T-cell (primary cell): Measurements from ENCODE around the gene ABHD6. TPM values are rescaled to one million over a fixed set of nuclear protein-coding genes. Genes with fewer than 3 reads are reported as not detected.
"Not testable (repeated sequence)": the region's sequence is repeated elsewhere in the genome, so short reads cannot be mapped to it uniquely, and the experiment has no call there.

Experiments used
- ATAC-seq, 4 experiments: fragments of 200-7000 bp in 3 of 4; fragments of 150-1000 bp in 1 of 4; cut with Tn5 transposase; replicated peaks in 1 of 4; 1 replicate in 3 of 4; 2 replicates in 1 of 4; pipeline ENCODE4 v1.10.0; 2021; ENCODE audit warnings: moderate library complexity in 3 of 4, mild to moderate bottlenecking in 2 of 4, moderate number of reproducible peaks in 1 of 4
- CTCF ChIA-PET, 2 donors: fragments of 300-600 bp; sonication (Branson Sonifier 250); formaldehyde crosslinking; loops; one replicate each; lab custom pipeline; 2022; ENCODE audit warnings: antibody characterized with exemption in 2 of 2; lab: Charles Lee
- POLR2A ChIA-PET, 2 donors: fragments of 300-600 bp; sonication (Branson Sonifier 250); formaldehyde crosslinking; loops; one replicate each; lab custom pipeline; 2022; ENCODE audit warnings: antibody characterized with exemption in 2 of 2; lab: Charles Lee
- DNase-seq, 35 experiments: peaks; one replicate each; pipeline versions ENCODE4 v3.0.0 to v3.0.0-alpha.2; 2013 to 2023
- H3K27ac ChIP-seq: one replicate; pipeline ENCODE4 v1.5.1; 2013; ENCODE audit warnings: low read length
- H3K27me3 ChIP-seq, 2 experiments: replicated peaks in 1 of 2; 1 replicate in 1 of 2; 2 replicates in 1 of 2; pipeline versions ENCODE4 v1.6.1 to v1.7.0; 2013; ENCODE audit warnings: low read length in 1 of 2, mixed read lengths in 1 of 2; ENCODE audit not compliant: control insufficient read depth in 2 of 2, insufficient read depth in 2 of 2; ENCODE audit errors: extremely low read depth in 1 of 2
- H3K36me3 ChIP-seq, 2 donors: 1 replicate in 1 of 2; 2 replicates in 1 of 2; pipeline versions ENCODE4 v1.6.1 to v1.7.0; 2013; ENCODE audit warnings: low read length in 1 of 2; ENCODE audit not compliant: control insufficient read depth in 2 of 2, insufficient read depth in 1 of 2; ENCODE audit errors: extremely low read depth in 1 of 2
- H3K4me1 ChIP-seq, 2 experiments: 1 replicate in 1 of 2; 2 replicates in 1 of 2; pipeline versions ENCODE4 v1.6.1 to v1.7.0; 2013; ENCODE audit warnings: low read length in 2 of 2, mixed read lengths in 1 of 2; ENCODE audit not compliant: insufficient read depth in 2 of 2, control insufficient read depth in 1 of 2; ENCODE audit errors: extremely low read depth in 1 of 2
- H3K4me3 ChIP-seq, 2 donors: 1 replicate in 1 of 2; 2 replicates in 1 of 2; pipeline versions ENCODE4 v1.5.1 to v1.7.0; 2013; ENCODE audit warnings: mild to moderate bottlenecking in 2 of 2, low read length in 1 of 2, moderate library complexity in 1 of 2; ENCODE audit not compliant: control insufficient read depth in 1 of 2; ENCODE audit errors: extremely low read depth in 1 of 2
- H3K9me3 ChIP-seq: 2 replicates; pipeline ENCODE4 v1.7.0; 2013
- H3K27ac Mint-ChIP-seq, 2 donors: one replicate each; pipeline ENCODE4 v1.8.0; 2020 to 2021; ENCODE audit warnings: mild to moderate bottlenecking in 2 of 2, mixed read lengths in 2 of 2
- H3K27me3 Mint-ChIP-seq, 2 donors: one replicate each; pipeline ENCODE4 v1.8.0; 2021 to 2022; ENCODE audit warnings: mixed read lengths in 2 of 2
- H3K36me3 Mint-ChIP-seq: one replicate; pipeline ENCODE4 v1.8.0; 2021; ENCODE audit warnings: mixed read lengths
- H3K4me1 Mint-ChIP-seq, 3 donors: one replicate each; pipeline ENCODE4 v1.8.0; 2020 to 2022; ENCODE audit warnings: mixed read lengths in 3 of 3, mild to moderate bottlenecking in 1 of 3
- H3K4me3 Mint-ChIP-seq, 3 donors: one replicate each; pipeline ENCODE4 v1.8.0; 2020 to 2022; ENCODE audit warnings: mild to moderate bottlenecking in 3 of 3, mixed read lengths in 3 of 3, moderate library complexity in 3 of 3
- H3K9me3 Mint-ChIP-seq, 3 donors: one replicate each; pipeline ENCODE4 v1.8.0; 2020 to 2022; ENCODE audit warnings: mixed read lengths in 3 of 3
- WGBS: methylation state at CpG from one replicate; pipeline ENCODE4 v1.1.5; 2013; ENCODE audit warnings: missing lambda C conversion rate; ENCODE audit not compliant: insufficient coverage; 5-methylcytosine and 5-hydroxymethylcytosine counted together
- total RNA-seq, 35 experiments: library from RNA in 6 of 35; stranded (reverse) in 6 of 35; fragments of 120-200 nt in 1 of 35; gene quantifications; one replicate each; pipeline versions ENCODE4 v1.2.1 to v1.2.4 and lab custom pipeline; 2013 to 2026

Gene ABHD6
- total RNA-seq, 5 donors from 2014 or later (not counting 1 experiment from before 2014, with no cell fraction given), result 3.9 to 7.0 (median 5.5) TPM

- CTCF ChIA-PET, result interaction anchor here (0.6 to 0.8 kb wide), 2 partner anchors 21 to 33 kb away, joined by 3 read pairs; no protein-coding TSS in a partner anchor
- peaks cover 2 to 3% of the 10 kb centered on the region in 2 donors for H3K27me3 Mint-ChIP-seq
Measured at GRCh38 chr3:58222161-58222724, 15.3 kb upstream of the ABHD6 start.

GRCh38 chr3:58223855-58224254 lies 13.7 kb upstream of the ABHD6 start:
- H3K36me3 Mint-ChIP-seq, result no peaks in the 10 kb centered on the region
- peaks cover 0 to 5% of the 10 kb centered on the region in 2 experiments for H3K27me3 ChIP-seq
- ChIA-PET CTCF (interaction anchor here (0.5 to 1.0 kb wide), 3 partner anchors 22 to 142 kb away, joined by 3 to 4 read pairs (median 3); no protein-coding TSS in a partner anchor), POLR2A (no interaction called here)
- H3K27ac ChIP-seq, result no peak overlapping the region
- H3K9me3 Mint-ChIP-seq, result no peaks in the 10 kb centered on the region
- H3K36me3 ChIP-seq, result no peaks in the 10 kb centered on the region
- H3K27me3 Mint-ChIP-seq, result peaks cover 2% of the 10 kb centered on the region in 2 donors
- H3K4me3 Mint-ChIP-seq, result no peak overlapping the region
- 100% methylated on average over 3 of the region's 4 CpGs for WGBS
- ATAC-seq (no peak), DNase-seq (no peak)
- H3K4me1 ChIP-seq, result no peaks in the 10 kb centered on the region
- H3K4me3 ChIP-seq, result no peak overlapping the region
- no peaks in the 10 kb centered on the region for H3K4me1 Mint-ChIP-seq
- H3K27ac Mint-ChIP-seq, result no peak overlapping the region
- H3K9me3 ChIP-seq, result no peaks in the 10 kb centered on the region

More at GRCh38 chr3:58222161-58222724, 15.3 kb upstream of the ABHD6 start:
- peaks cover 0 to 4% of the 10 kb centered on the region in 2 experiments for H3K27me3 ChIP-seq
- Mint-ChIP-seq H3K9me3 (no peaks in the 10 kb centered on the region), H3K4me1 (peaks cover 4 to 5% (median 4%) of the 10 kb centered on the region in 3 donors), H3K4me3 (no peak overlapping the region), H3K27ac (no peak overlapping the region), H3K36me3 (no peaks in the 10 kb centered on the region)
- whole genome bisulfite sequencing, result 86% methylated on average over 7 of the region's 8 CpGs
- DNase-seq (no peak), ATAC-seq (no peak)
- no peaks in the 10 kb centered on the region for H3K9me3 ChIP-seq
- no peak overlapping the region for H3K27ac ChIP-seq
- POLR2A ChIA-PET, result interaction anchor here in 1 of 2 donors (0.5 kb wide), 1 partner anchor 206 kb away, joined by 4 read pairs; no protein-coding TSS in a partner anchor
- H3K4me1 ChIP-seq, result peaks cover 0 to 4% of the 10 kb centered on the region in 2 experiments
- no peak overlapping the region for H3K4me3 ChIP-seq
- H3K36me3 ChIP-seq, result no peaks in the 10 kb centered on the region

- H3K27me3 ChIP-seq, H3K4me3 Mint-ChIP-seq, H3K36me3 Mint-ChIP-seq, H3K9me3 ChIP-seq, H3K27ac Mint-ChIP-seq, DNase-seq, H3K4me1 Mint-ChIP-seq, H3K27ac ChIP-seq, ATAC-seq, H3K4me1 ChIP-seq, H3K4me3 ChIP-seq, H3K9me3 Mint-ChIP-seq, H3K36me3 ChIP-seq: not testable (repeated sequence)
- H3K27me3 Mint-ChIP-seq, result peaks cover 12 to 23% of the 10 kb centered on the region in 2 donors
- CTCF ChIA-PET, result interaction anchor here in 1 of 2 donors (0.9 kb wide), 1 partner anchor 11 kb away, joined by 3 read pairs; no protein-coding TSS in a partner anchor
- WGBS, result no CpG with 5 or more reads among the region's 3 CpGs
- POLR2A ChIA-PET, result interaction anchor here in 1 of 2 donors (0.5 to 0.6 kb wide), 2 partner anchors 35 to 231 kb away, joined by 3 read pairs; no protein-coding TSS in a partner anchor
Measured at GRCh38 chr3:58227933-58228332, 9.7 kb upstream of the ABHD6 start.

GRCh38 chr3:58230876-58231552 lies 6.6 kb upstream of the ABHD6 start:
- Mint-ChIP-seq H3K27ac (no peak overlapping the region), H3K4me3 (no peak overlapping the region), H3K27me3 (peaks cover 18 to 27% of the 10 kb centered on the region in 2 donors), H3K9me3 (no peaks in the 10 kb centered on the region), H3K36me3 (no peaks in the 10 kb centered on the region), H3K4me1 (peaks cover 0 to 2% (median 0%) of the 10 kb centered on the region in 3 donors)
- H3K36me3 ChIP-seq, result no peaks in the 10 kb centered on the region
- peaks cover 0 to 11% of the 10 kb centered on the region in 2 experiments for H3K27me3 ChIP-seq
- CTCF ChIA-PET, result interaction anchor here (0.5 to 0.7 kb wide), 3 partner anchors 23 to 1462 kb away, joined by 3 to 6 read pairs (median 5); no protein-coding TSS in a partner anchor
- 0% methylated on average over 1 of the region's 1 CpG for WGBS
- no peak overlapping the region for H3K4me3 ChIP-seq
- ATAC-seq (no peak), DNase-seq (no peak)
- no peaks in the 10 kb centered on the region for H3K4me1 ChIP-seq
- no peaks in the 10 kb centered on the region for H3K9me3 ChIP-seq
- no peak overlapping the region for H3K27ac ChIP-seq
- POLR2A ChIA-PET, result no interaction called here

- no peaks in the 10 kb centered on the region for H3K9me3 Mint-ChIP-seq
- H3K36me3 ChIP-seq, result no peaks in the 10 kb centered on the region
- H3K4me1 Mint-ChIP-seq, result peaks cover 0 to 5% (median 2%) of the 10 kb centered on the region in 3 donors
- peaks cover 0 to 4% of the 10 kb centered on the region in 2 experiments for H3K4me1 ChIP-seq
- no peaks in the 10 kb centered on the region for H3K36me3 Mint-ChIP-seq
- H3K4me3 Mint-ChIP-seq, result no peak overlapping the region
- no peak for ATAC-seq
- 80% methylated on average over 1 of the region's 2 CpGs for WGBS
- ChIA-PET POLR2A (no interaction called here), CTCF (interaction anchor here (0.5 to 0.7 kb wide), 2 partner anchors 214 to 1463 kb away, joined by 3 to 5 read pairs; no protein-coding TSS in a partner anchor)
- DNase-seq, result no peak
- H3K27me3 ChIP-seq, result peaks cover 0 to 18% of the 10 kb centered on the region in 2 experiments
- no peak overlapping the region for H3K4me3 ChIP-seq
- no peaks in the 10 kb centered on the region for H3K9me3 ChIP-seq
- H3K27ac ChIP-seq, result no peak overlapping the region
- no peak overlapping the region for H3K27ac Mint-ChIP-seq
- peaks cover 18 to 26% of the 10 kb centered on the region in 2 donors for H3K27me3 Mint-ChIP-seq
Measured at GRCh38 chr3:58231666-58232065, 5.9 kb upstream of the ABHD6 start.

GRCh38 chr3:58234516-58234931 lies 3.1 kb upstream of the ABHD6 start:
- ATAC-seq (no peak), DNase-seq (no peak)
- ChIA-PET CTCF (no interaction called here), POLR2A (no interaction called here)
- Histone ChIP-seq H3K36me3 (no peaks in the 10 kb centered on the region), H3K27ac (no peak overlapping the region), H3K27me3 (peaks cover 0 to 22% of the 10 kb centered on the region in 2 experiments), H3K4me1 (peaks cover 4 to 21% of the 10 kb centered on the region in 2 experiments), H3K4me3 (no peak overlapping the region), H3K9me3 (no peaks in the 10 kb centered on the region)
- Mint-ChIP-seq H3K9me3 (no peaks in the 10 kb centered on the region), H3K4me1 (peaks cover 9 to 16% (median 10%) of the 10 kb centered on the region in 3 donors), H3K27ac (peak overlapping the region in 1 of 2 donors; percentile 24), H3K36me3 (no peaks in the 10 kb centered on the region), H3K27me3 (peaks cover 18 to 22% of the 10 kb centered on the region in 2 donors), H3K4me3 (no peak overlapping the region)
- WGBS, result 100% methylated on average over 1 of the region's 4 CpGs
